Neuronal stem cell (in vitro differentiated cells): ENCODE measurements around the gene SLC25A26.

Source experiments
- DNase-seq: peaks from one replicate; pipeline ENCODE4 v3.0.0-alpha.2; 2013; ENCODE audit warnings: low spot score
- H2AFZ ChIP-seq: one replicate; pipeline ENCODE4 v1.6.1; 2013; ENCODE audit warnings: mild to moderate bottlenecking, low read length, inconsistent platforms
- H2AK5ac ChIP-seq: 2 replicates; pipeline ENCODE4 v1.6.1; 2013; ENCODE audit warnings: low read depth, mild to moderate bottlenecking, inconsistent platforms, low read length, moderate library complexity, mixed read lengths
- H2BK120ac ChIP-seq: 2 replicates; pipeline ENCODE4 v1.6.1; 2013; ENCODE audit warnings: low read depth, mild to moderate bottlenecking, inconsistent platforms, low read length, moderate library complexity, mixed read lengths
- H2BK12ac ChIP-seq: one replicate; pipeline ENCODE4 v1.6.1; 2013; ENCODE audit warnings: low read length, inconsistent platforms
- H2BK15ac ChIP-seq: 2 replicates; pipeline ENCODE4 v1.6.1; 2013; ENCODE audit warnings: mild to moderate bottlenecking, low read length, inconsistent platforms, mixed read lengths
- H2BK5ac ChIP-seq: one replicate; pipeline ENCODE4 v1.6.1; 2013; ENCODE audit warnings: inconsistent platforms, mild to moderate bottlenecking, low read length, moderate library complexity
- H3K14ac ChIP-seq: one replicate; pipeline ENCODE4 v1.6.1; 2013; ENCODE audit warnings: low read length, inconsistent platforms
- H3K18ac ChIP-seq: 2 replicates; pipeline ENCODE4 v1.6.1; 2013; ENCODE audit warnings: low read length, inconsistent platforms
- H3K23ac ChIP-seq: 2 replicates; pipeline ENCODE4 v1.6.1; 2013; ENCODE audit warnings: low read depth, mild to moderate bottlenecking, mixed read lengths, low read length, inconsistent platforms; ENCODE audit not compliant: poor library complexity
- H3K27ac ChIP-seq: replicated peaks from 3 replicates; pipeline ENCODE4 v1.5.1; 2013; ENCODE audit warnings: low read length, inconsistent platforms
- H3K27me3 ChIP-seq, 3 experiments: 2 replicates each; pipeline ENCODE4 v1.6.1; 2013; ENCODE audit warnings: low read length in 3 of 3, mild to moderate bottlenecking in 2 of 3, inconsistent platforms in 1 of 3, low read depth in 1 of 3, mixed read lengths in 1 of 3, moderate library complexity in 1 of 3; ENCODE audit not compliant: control insufficient read depth in 3 of 3, insufficient read depth in 3 of 3
- H3K36me3 ChIP-seq, 2 donors: replicated peaks in 1 of 2; 2 replicates each; pipeline ENCODE4 v1.6.1; 2013; ENCODE audit warnings: low read length in 2 of 2; ENCODE audit not compliant: control insufficient read depth in 2 of 2, insufficient read depth in 2 of 2
- H3K4ac ChIP-seq: 2 replicates; pipeline ENCODE4 v1.6.1; 2013; ENCODE audit warnings: inconsistent platforms, mild to moderate bottlenecking, low read length, moderate library complexity
- H3K4me1 ChIP-seq, 2 donors: 1 replicate in 1 of 2; 2 replicates in 1 of 2; pipeline ENCODE4 v1.6.1; 2013; ENCODE audit warnings: low read length in 2 of 2, low read depth in 1 of 2; ENCODE audit not compliant: control insufficient read depth in 2 of 2, insufficient read depth in 1 of 2
- H3K4me2 ChIP-seq: one replicate; pipeline ENCODE4 v1.6.1; 2013; ENCODE audit warnings: mild to moderate bottlenecking, low read length, inconsistent platforms; ENCODE audit not compliant: insufficient read depth, poor library complexity, severe bottlenecking
- H3K4me3 ChIP-seq, 2 donors: 2 replicates each; pipeline ENCODE4 v1.5.1; 2013; ENCODE audit warnings: low read length in 2 of 2, mild to moderate bottlenecking in 2 of 2, inconsistent platforms in 1 of 2, moderate library complexity in 1 of 2
- H3K79me1 ChIP-seq: one replicate; pipeline ENCODE4 v1.6.1; 2013; ENCODE audit warnings: low read depth, mild to moderate bottlenecking, inconsistent platforms, low read length, moderate library complexity
- H3K9ac ChIP-seq: one replicate; pipeline ENCODE4 v1.6.1; 2013; ENCODE audit warnings: mild to moderate bottlenecking, low read depth, low read length, inconsistent platforms; ENCODE audit not compliant: poor library complexity
- H3K9me3 ChIP-seq, 2 donors: replicated peaks in 1 of 2; 2 replicates each; pipeline versions ENCODE3 to v1.6.1; 2013; ENCODE audit warnings: low read length in 2 of 2, mild to moderate bottlenecking in 2 of 2, inconsistent platforms in 1 of 2, low read depth in 1 of 2, mixed read lengths in 1 of 2, moderate library complexity in 1 of 2; ENCODE audit not compliant: control insufficient read depth in 2 of 2, insufficient read depth in 1 of 2
- H4K8ac ChIP-seq: one replicate; pipeline ENCODE4 v1.6.1; 2013; ENCODE audit warnings: low read depth, mild to moderate bottlenecking, inconsistent platforms, low read length, moderate library complexity
- H4K91ac ChIP-seq: one replicate; pipeline ENCODE4 v1.6.1; 2013; ENCODE audit warnings: low read length, low read depth, mild to moderate bottlenecking, inconsistent platforms; ENCODE audit not compliant: poor library complexity
- WGBS, 2 donors: extraction: QIAGEN DNeasy Blood & Tissue Kit; methylation state at CpG; one replicate each; pipeline ENCODE4 v1.1.7; 2013; ENCODE audit warnings: missing lambda C conversion rate in 2 of 2, mixed read lengths in 1 of 2; ENCODE audit not compliant: insufficient read length in 2 of 2, insufficient replicate concordance in 1 of 2; ENCODE audit errors: extremely low coverage in 2 of 2; 5-methylcytosine and 5-hydroxymethylcytosine counted together

Gene SLC25A26

GRCh38 chr3:66320390-66320789 is 99.6 kb downstream of the SLC25A26 start:
- Histone ChIP-seq H3K36me3 (peaks cover 0 to 1% of the 10 kb centered on the region in 2 donors), H2BK5ac (no peak overlapping the region), H3K18ac (no peak overlapping the region), H3K79me1 (peaks cover 2% of the 10 kb centered on the region), H3K27ac (no peak overlapping the region), H4K8ac (no peak overlapping the region), H3K4me3 (no peak overlapping the region), H4K91ac (no peak overlapping the region), H3K14ac (no peak overlapping the region), H2BK12ac (no peak overlapping the region), H2AFZ (no peak overlapping the region), H3K9me3 (peaks cover 0 to 3% of the 10 kb centered on the region in 2 donors), H3K23ac (no peak overlapping the region), H3K4me1 (peaks cover 0 to 3% of the 10 kb centered on the region in 2 donors), H3K4ac (no peak overlapping the region), H3K4me2 (no peak overlapping the region), H2AK5ac (no peak overlapping the region), H2BK15ac (no peak overlapping the region), H2BK120ac (no peak overlapping the region), H3K9ac (no peak overlapping the region), H3K27me3 (no peaks in the 10 kb centered on the region)
- WGBS, 2 donors, result no CpG with 5 or more reads among the region's 1 CpG
- no peak for DNase-seq

GRCh38 chr3:66322436-66322835 is 101.6 kb downstream of the SLC25A26 start:
- Histone ChIP-seq H3K9me3 (no peaks in the 10 kb centered on the region), H2BK12ac (no peak overlapping the region), H3K79me1 (peaks cover 2% of the 10 kb centered on the region), H3K4ac (no peak overlapping the region), H3K4me3 (no peak overlapping the region), H3K4me2 (no peak overlapping the region), H4K8ac (no peak overlapping the region), H3K27ac (no peak overlapping the region), H3K36me3 (peaks cover 0 to 1% of the 10 kb centered on the region in 2 donors), H4K91ac (no peak overlapping the region), H3K14ac (no peak overlapping the region), H3K27me3 (no peaks in the 10 kb centered on the region), H2AFZ (no peak overlapping the region), H3K18ac (no peak overlapping the region), H3K23ac (no peak overlapping the region), H2BK15ac (no peak overlapping the region), H2BK5ac (no peak overlapping the region), H2BK120ac (no peak overlapping the region), H3K9ac (no peak overlapping the region), H3K4me1 (peaks cover 0 to 3% of the 10 kb centered on the region in 2 donors), H2AK5ac (no peak overlapping the region)
- DNase-seq, result no peak

- no peak for DNase-seq
- Histone ChIP-seq H3K4me3 (peak overlapping the region in 1 of 2 donors; percentile 70), H3K18ac (no peak overlapping the region), H3K14ac (no peak overlapping the region), H3K27ac (no peak overlapping the region), H3K4me1 (no peaks in the 10 kb centered on the region), H4K8ac (no peak overlapping the region), H3K23ac (no peak overlapping the region), H3K9ac (no peak overlapping the region), H3K4ac (no peak overlapping the region), H3K9me3 (no peaks in the 10 kb centered on the region), H2BK5ac (no peak overlapping the region), H4K91ac (no peak overlapping the region), H2AK5ac (no peak overlapping the region), H3K27me3 (no peaks in the 10 kb centered on the region), H2AFZ (no peak overlapping the region), H2BK120ac (no peak overlapping the region), H2BK12ac (no peak overlapping the region), H3K4me2 (no peak overlapping the region), H3K79me1 (no peaks in the 10 kb centered on the region), H3K36me3 (peaks cover 0 to 1% of the 10 kb centered on the region in 2 donors), H2BK15ac (no peak overlapping the region)
- no CpG with 5 or more reads among the region's 6 CpGs for WGBS, 2 donors
Measured at GRCh38 chr3:66326340-66326739, 105.5 kb downstream of the SLC25A26 start.

GRCh38 chr3:66335671-66336070 is 114.9 kb downstream of the SLC25A26 start:
- no CpG with 5 or more reads among the region's 2 CpGs for WGBS, 2 donors
- Histone ChIP-seq H2BK120ac (no peak overlapping the region), H2AFZ (peak overlapping the region; percentile 21), H3K14ac (no peak overlapping the region), H4K8ac (no peak overlapping the region), H2BK15ac (no peak overlapping the region), H2BK12ac (no peak overlapping the region), H3K23ac (no peak overlapping the region), H3K9me3 (no peaks in the 10 kb centered on the region), H4K91ac (no peak overlapping the region), H3K18ac (no peak overlapping the region), H3K27ac (no peak overlapping the region), H3K4me2 (no peak overlapping the region), H3K4me3 (no peak overlapping the region), H3K79me1 (no peaks in the 10 kb centered on the region), H3K9ac (no peak overlapping the region), H3K4me1 (peaks cover 5 to 8% of the 10 kb centered on the region in 2 donors), H3K36me3 (no peaks in the 10 kb centered on the region), H2AK5ac (no peak overlapping the region), H3K27me3 (no peaks in the 10 kb centered on the region), H2BK5ac (no peak overlapping the region), H3K4ac (no peak overlapping the region)
- no peak for DNase-seq
